K562 (cell line): ENCODE results near the gene NKAIN1. TPM values are rescaled to one million over a fixed set of nuclear protein-coding genes. Genes with fewer than 3 reads are reported as not detected.

ENCODE experiments used
- ATAC-seq: fragments of 200-7000 bp; cut with Tn5 transposase; 3 replicates; pipeline ENCODE4 v1.9.1; 2020; ENCODE audit warnings: moderate library complexity
- BruUV-seq: library from RNA; stranded (reverse); fragments of 400-500 nt; replicated peaks from 2 replicates; lab custom pipeline; 2021; lab: Mats Ljungman, UMichigan
- CTCF ChIA-PET: fragments of 300-600 bp; formaldehyde crosslinking; extraction: SDS; loops from one replicate; lab custom pipeline; 2021; ENCODE audit warnings: low intra/inter-chr PET ratio; lab: Yijun Ruan, JAX
- POLR2A ChIA-PET: fragments of 300-600, 350-650 bp; sonication (Branson Sonifier 250); formaldehyde crosslinking; extraction: SDS; loops from one replicate; lab custom pipeline; 2021; ENCODE audit warnings: antibody characterized with exemption, inconsistent platforms; lab: Yijun Ruan, JAX
- DNase-seq, 4 experiments: peaks; one replicate each; pipeline versions ENCODE4 v3.0.0 to v3.0.0-alpha.2; 2011 to 2018; ENCODE audit warnings: low spot score in 3 of 4, mixed read lengths in 3 of 4; ENCODE audit errors: extremely low read depth in 1 of 4
- FAIRE-seq: peaks from 2 replicates; lab custom pipeline; 2011; peaks lifted over from hg19 to GRCh38; lab: Jason Lieb, UNC
- H2AFZ ChIP-seq: 2 replicates; pipeline ENCODE4 v1.6.0; 2011; ENCODE audit warnings: low read depth, low read length, control low read depth, inconsistent platforms
- H3K27ac ChIP-seq: fragments of 200-600 bp; 3 replicates; pipeline ENCODE4 v1.8.0; 2011; ENCODE audit warnings: low read depth, mild to moderate bottlenecking, control low read depth, inconsistent platforms, low read length, moderate library complexity, mixed read lengths; ENCODE audit errors: extremely low read depth
- H3K27me3 ChIP-seq, 2 experiments: fragments of 300-600 bp in 1 of 2; 2 replicates in 1 of 2; 3 replicates in 1 of 2; pipeline versions ENCODE4 v1.6.0 to v1.8.0; 2011; ENCODE audit warnings: inconsistent platforms in 2 of 2, low read length in 2 of 2, mild to moderate bottlenecking in 1 of 2, mixed read lengths in 1 of 2, moderate library complexity in 1 of 2; ENCODE audit not compliant: control insufficient read depth in 2 of 2, insufficient read depth in 2 of 2
- H3K36me3 ChIP-seq: fragments of 300-600 bp; 3 replicates; pipeline ENCODE4 v1.8.0; 2011; ENCODE audit warnings: mild to moderate bottlenecking, low read length, inconsistent platforms; ENCODE audit not compliant: control insufficient read depth, insufficient read depth
- H3K4me1 ChIP-seq, 2 experiments: fragments of 200-600 bp in 1 of 2; replicated peaks in 1 of 2; 2 replicates in 1 of 2; 3 replicates in 1 of 2; pipeline versions ENCODE4 v1.5.1 to v1.8.0; 2011; ENCODE audit warnings: inconsistent platforms in 2 of 2, low read length in 2 of 2, mild to moderate bottlenecking in 1 of 2, mixed read lengths in 1 of 2, moderate library complexity in 1 of 2; ENCODE audit not compliant: control insufficient read depth in 2 of 2, insufficient read depth in 2 of 2
- H3K4me2 ChIP-seq: 2 replicates; pipeline ENCODE4 v1.6.1; 2011; ENCODE audit warnings: low read length, control low read depth, inconsistent platforms, mixed read lengths; ENCODE audit not compliant: insufficient read depth
- H3K4me3 ChIP-seq: fragments of 200-600 bp; sonication (generic), shearing (Covaris generic); 2 replicates; pipeline ENCODE4 v1.5.1; 2016; ENCODE audit warnings: control low read depth, inconsistent platforms
- H3K79me2 ChIP-seq: fragments of 200-600 bp; 3 replicates; pipeline ENCODE4 v1.8.0; 2011; ENCODE audit warnings: low read length, inconsistent platforms; ENCODE audit not compliant: control insufficient read depth, insufficient read depth
- H3K9ac ChIP-seq, 2 experiments: 2 replicates each; pipeline versions ENCODE4 v1.6.0 to v1.6.1; 2011; ENCODE audit warnings: low read depth in 2 of 2, low read length in 2 of 2, control low read depth in 1 of 2, inconsistent platforms in 1 of 2, mild to moderate bottlenecking in 1 of 2, mixed read lengths in 1 of 2; ENCODE audit not compliant: insufficient read depth in 1 of 2
- H3K9me1 ChIP-seq: one replicate; pipeline ENCODE4 v1.6.0; 2011; ENCODE audit warnings: inconsistent platforms, mild to moderate bottlenecking, low read length, moderate library complexity; ENCODE audit not compliant: control insufficient read depth, insufficient read depth
- H3K9me3 ChIP-seq: replicated peaks from 2 replicates; pipeline ENCODE4 v1.5.1; 2011; ENCODE audit warnings: low read depth, low read length, inconsistent platforms; ENCODE audit not compliant: control insufficient read depth, insufficient read depth
- H4K20me1 ChIP-seq: replicated peaks from 2 replicates; pipeline ENCODE4 v1.6.1; 2011; ENCODE audit warnings: low read length, inconsistent platforms, mixed read lengths; ENCODE audit not compliant: control insufficient read depth, insufficient read depth
- CBFA2T2 ChIP-seq: fragments of 450-650 bp; conservative IDR thresholded peaks from 2 replicates; pipeline ENCODE4 v1.6.1; 2017; ENCODE audit warnings: mild to moderate bottlenecking
- EP300 ChIP-seq: IDR thresholded peaks from 2 replicates; pipeline ENCODE4 v1.6.1; 2012; ENCODE audit warnings: low read length, improper control_type of control experiment
- FOXK2 ChIP-seq, 2 experiments: fragments of 450-650 bp; IDR thresholded peaks in 1 of 2; conservative IDR thresholded peaks in 1 of 2; 2 replicates each; pipeline ENCODE4 v1.6.1; 2016; ENCODE audit warnings: low read depth in 2 of 2, mild to moderate bottlenecking in 1 of 2
- KDM2B ChIP-seq: fragments of 250-450 bp; sonication (Bioruptor Pico); IDR thresholded peaks from 2 replicates; pipeline ENCODE4 v1.8.0; 2021; ENCODE audit warnings: mild to moderate bottlenecking, moderate library complexity
- KDM4B ChIP-seq, 2 experiments: fragments of 450-650 bp in 1 of 2; sonication (generic) in 1 of 2; IDR thresholded peaks; 2 replicates each; pipeline ENCODE4 v1.6.1; 2016 to 2017; ENCODE audit warnings: borderline replicate concordance in 2 of 2, antibody characterized with exemption in 1 of 2, low read depth in 1 of 2, mild to moderate bottlenecking in 1 of 2
- NFIC ChIP-seq: fragments of 450-650 bp; IDR thresholded peaks from 2 replicates; pipeline ENCODE4 v1.6.1; 2017; ENCODE audit warnings: mild to moderate bottlenecking, inconsistent platforms
- NR2C1 ChIP-seq, 2 experiments: fragments of 450-650 bp; IDR thresholded peaks; 2 replicates each; pipeline ENCODE4 v1.6.1; 2017; ENCODE audit warnings: mild to moderate bottlenecking in 2 of 2, antibody characterized with exemption in 1 of 2, inconsistent platforms in 1 of 2, missing compliant biosample characterization in 1 of 2, missing genetic modification characterization in 1 of 2
- RB1 ChIP-seq: fragments of 450-650 bp; IDR thresholded peaks from 2 replicates; pipeline ENCODE4 v1.6.1; 2017; ENCODE audit warnings: low read depth, mild to moderate bottlenecking
- RBFOX2 ChIP-seq: fragments of 200-400 bp; formaldehyde crosslinking; IDR thresholded peaks from 2 replicates; pipeline ENCODE4 v1.6.1; 2017; ENCODE audit warnings: low read depth, mild to moderate bottlenecking, low read length, moderate library complexity
- SAP30 ChIP-seq: fragments of 200-600 bp; sonication (generic); IDR thresholded peaks from 2 replicates; pipeline ENCODE4 v1.6.1; 2012; ENCODE audit warnings: borderline replicate concordance, low read depth, mild to moderate bottlenecking, moderate library complexity, low read length, control low read depth, inconsistent platforms; ENCODE audit not compliant: insufficient read depth, poor library complexity, severe bottlenecking
- ZBTB1 ChIP-seq: sonication (generic); formaldehyde crosslinking; IDR thresholded peaks from 2 replicates; pipeline ENCODE4 v1.8.1; 2023; ENCODE audit warnings: missing genetic modification reagents, low read depth, mild to moderate bottlenecking, borderline replicate concordance
- ZKSCAN8 ChIP-seq: fragments of 200-800 bp; sonication (Bioruptor generic); IDR thresholded peaks from 2 replicates; pipeline ENCODE4 v1.6.1; 2016; ENCODE audit warnings: missing genetic modification characterization, missing compliant biosample characterization
- ZNF197 ChIP-seq: fragments of 200-800 bp; sonication (Bioruptor generic); IDR thresholded peaks from 2 replicates; pipeline ENCODE4 v1.6.1; 2016; ENCODE audit warnings: low read depth, missing genetic modification characterization, missing compliant biosample characterization
- ZNF280A ChIP-seq: fragments of 450-650 bp; IDR thresholded peaks from 2 replicates; pipeline ENCODE4 v1.6.1; 2018; ENCODE audit warnings: mild to moderate bottlenecking, low read depth; ENCODE audit not compliant: partially characterized antibody
- ZNF347 ChIP-seq: fragments of 450-650 bp; formaldehyde crosslinking; IDR thresholded peaks from 2 replicates; pipeline ENCODE4 v1.4.0; 2020; ENCODE audit warnings: low read depth, mild to moderate bottlenecking, moderate library complexity
- WGBS: fragments of 100-300 bp; shearing (Covaris generic); methylation state at CpG from one replicate; pipeline ENCODE4 v1.1.6; 2016; ENCODE audit warnings: low coverage, mixed read lengths; ENCODE audit not compliant: insufficient coverage; ENCODE audit errors: missing lambda C conversion rate; 5-methylcytosine and 5-hydroxymethylcytosine counted together
- in situ Hi-C: fragments of 300-500 bp; cut with MboI; formaldehyde crosslinking; loops from 4 replicates; pipeline ENCODE4 v1.15.0; 2018; ENCODE audit warnings: inconsistent platforms, mixed read lengths
- intact Hi-C: fragments of 100-400 bp; cut with micrococcal nuclease; formaldehyde crosslinking; loops from 2 replicates; pipeline ENCODE4 v1.14.2; 2022
- polyA plus RNA-seq, 8 experiments: library from polyadenylated mRNA; depleted of rRNA in 4 of 8; stranded (reverse) in 5 of 8; unstranded in 3 of 8; fragments of >200 nt; fragmentation: Nextera tagmentation in 2 of 8; fragmentation: Illumina TruSeq in 1 of 8; extraction: Ambion mirVana in 2 of 8; extraction: Trizol in 1 of 8; gene quantifications; 2 replicates each; pipeline versions ENCODE4 v1.2.1 to v1.2.3, GENCODE V29; 2011 to 2014; ENCODE audit warnings: inconsistent platforms in 1 of 8, missing spikeins in 1 of 8
- total RNA-seq, 7 experiments: library from RNA; depleted of rRNA in 6 of 7; stranded (reverse); fragments of >200 nt in 6 of 7; fragmentation: Illumina TruSeq in 2 of 7; extraction: Trizol in 2 of 7; gene quantifications; 2 replicates each; pipeline versions ENCODE4 v1.2.1 to v1.2.3, GENCODE V29; 2011 to 2021; ENCODE audit warnings: low replicate concordance in 1 of 7
- TF ChIP-seq, protein P1 (sequence below): sonication (generic); formaldehyde crosslinking; IDR thresholded peaks from 2 replicates; pipeline ENCODE4 v1.5.0; 2020; ENCODE audit warnings: missing genetic modification reagents
- TF ChIP-seq, protein P2 (sequence below): sonication (generic); formaldehyde crosslinking; IDR thresholded peaks from 2 replicates; pipeline ENCODE4 v1.4.0; 2020; ENCODE audit warnings: mild to moderate bottlenecking, missing genetic modification reagents

NKAIN1 gene
- total and polyA plus RNA-seq, 9 of the 15 experiments (the other 6 are each of a cell fraction or from before 2014, with no cell fraction given), result 0.03 to 0.22 (median 0.04) TPM; not detected in 3

DNA sequence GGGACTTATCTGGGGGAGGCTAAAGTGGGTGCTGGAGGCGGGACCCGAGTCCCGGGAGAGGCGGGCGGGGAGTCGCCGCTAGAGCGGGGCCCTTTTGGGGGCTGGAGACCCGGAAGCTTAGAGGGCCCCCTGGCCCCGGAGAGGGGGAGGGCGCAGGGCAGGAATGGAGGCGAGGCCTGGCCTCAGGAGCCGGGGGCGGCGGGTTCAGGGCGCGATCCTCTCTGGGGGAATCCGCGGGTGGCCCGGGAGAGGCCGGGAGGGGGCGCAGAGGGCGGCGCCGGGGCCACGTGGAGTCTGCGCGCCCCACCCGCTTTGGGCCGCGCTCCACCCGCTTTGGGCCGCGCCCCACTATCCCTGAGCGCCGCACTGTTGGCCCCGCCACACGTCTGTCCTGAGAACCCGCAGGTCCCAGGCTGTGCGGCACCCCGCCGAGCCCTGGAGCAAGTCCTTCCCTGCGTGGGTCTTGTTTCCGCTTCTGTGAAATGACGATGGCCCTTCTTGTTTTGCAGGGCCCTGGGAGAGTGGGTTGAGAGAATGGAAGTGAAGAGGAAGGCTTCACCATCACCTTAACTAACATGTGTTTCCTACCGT is 84.4 kb downstream of the NKAIN1 start:
- ATAC-seq (peak; percentile 92), FAIRE-seq (no peak)
- CTCF ChIA-PET, result no interaction called here
- TF ChIP-seq ZNF197 (CRISPR knock-in tag) (no peak), CBFA2T2 (peak; percentile 25; the same call in 1 of the 2 replicates), RBFOX2 (peak; percentile 84), SAP30 (peak; percentile 92), RB1 (peak; percentile 96), KDM2B (CRISPR knock-in tag) (peak; percentile 33; the same call in 1 of the 2 replicates), NR2C1 (IDR thresholded peaks at IDR 0.05) (no peak), NR2C1 (tag; IDR thresholded peaks at IDR 0.05) (no peak), ZKSCAN8 (no peak), ZNF347 (no peak), ZBTB1 (CRISPR knock-in tag) (peak; percentile 88; the same call in 1 of the 2 replicates), ZNF280A (no peak), EP300 (peak; percentile 5; the same call in 1 of the 2 replicates), NFIC (no peak), KDM4B (IDR thresholded peaks at IDR 0.05; ENCODE audit: borderline replicate concordance in 2 of 2, low read depth in 1 of 2) (no peak; a peak in 1 of 4 replicates), FOXK2 (conservative IDR thresholded peaks at IDR 0.05 in 1 of 2, IDR thresholded peaks at IDR 0.05 in 1 of 2; ENCODE audit: low read depth in 2 of 2) (peak; percentile 15 to 33; a peak in 2 of 4 replicates)
- TF ChIP-seq, protein P1, sequence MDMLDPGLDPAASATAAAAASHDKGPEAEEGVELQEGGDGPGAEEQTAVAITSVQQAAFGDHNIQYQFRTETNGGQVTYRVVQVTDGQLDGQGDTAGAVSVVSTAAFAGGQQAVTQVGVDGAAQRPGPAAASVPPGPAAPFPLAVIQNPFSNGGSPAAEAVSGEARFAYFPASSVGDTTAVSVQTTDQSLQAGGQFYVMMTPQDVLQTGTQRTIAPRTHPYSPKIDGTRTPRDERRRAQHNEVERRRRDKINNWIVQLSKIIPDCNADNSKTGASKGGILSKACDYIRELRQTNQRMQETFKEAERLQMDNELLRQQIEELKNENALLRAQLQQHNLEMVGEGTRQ (CRISPR knock-in tag), result peak; percentile 76
- TF ChIP-seq, protein P2, sequence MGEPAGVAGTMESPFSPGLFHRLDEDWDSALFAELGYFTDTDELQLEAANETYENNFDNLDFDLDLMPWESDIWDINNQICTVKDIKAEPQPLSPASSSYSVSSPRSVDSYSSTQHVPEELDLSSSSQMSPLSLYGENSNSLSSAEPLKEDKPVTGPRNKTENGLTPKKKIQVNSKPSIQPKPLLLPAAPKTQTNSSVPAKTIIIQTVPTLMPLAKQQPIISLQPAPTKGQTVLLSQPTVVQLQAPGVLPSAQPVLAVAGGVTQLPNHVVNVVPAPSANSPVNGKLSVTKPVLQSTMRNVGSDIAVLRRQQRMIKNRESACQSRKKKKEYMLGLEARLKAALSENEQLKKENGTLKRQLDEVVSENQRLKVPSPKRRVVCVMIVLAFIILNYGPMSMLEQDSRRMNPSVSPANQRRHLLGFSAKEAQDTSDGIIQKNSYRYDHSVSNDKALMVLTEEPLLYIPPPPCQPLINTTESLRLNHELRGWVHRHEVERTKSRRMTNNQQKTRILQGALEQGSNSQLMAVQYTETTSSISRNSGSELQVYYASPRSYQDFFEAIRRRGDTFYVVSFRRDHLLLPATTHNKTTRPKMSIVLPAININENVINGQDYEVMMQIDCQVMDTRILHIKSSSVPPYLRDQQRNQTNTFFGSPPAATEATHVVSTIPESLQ (CRISPR knock-in tag), result no peak

More for the DNA sequence above, 84.4 kb downstream of the NKAIN1 start:
- peaks cover 23 to 35% of the 10 kb centered on the region in 2 experiments for H3K4me1 ChIP-seq
- in situ Hi-C loops (no loop called here), intact Hi-C loops (loop anchor here (2.0 to 10.0 kb wide), 3 partner anchors 55 to 181 kb away; partner anchors contain the start of gene PUM1)
- H3K9me3 ChIP-seq, result no peaks in the 10 kb centered on the region
- H4K20me1 ChIP-seq, result no peaks in the 10 kb centered on the region
- H3K9ac ChIP-seq, result peak overlapping the region; percentile 77 to 86
- H3K36me3 ChIP-seq, result no peaks in the 10 kb centered on the region
- H3K4me2 ChIP-seq, result peak overlapping the region; percentile 92
- peaks cover 8% of the 10 kb centered on the region; the same call in 1 of the 3 replicates for H3K79me2 ChIP-seq
- H3K27me3 ChIP-seq, result no peaks in the 10 kb centered on the region
- POLR2A ChIA-PET, result interaction anchor here (0.6 to 1.2 kb wide), 3 partner anchors 14 to 394 kb away, joined by 3 read pairs; no protein-coding TSS in a partner anchor
- WGBS, result 0% methylated on average over 22 of the region's 46 CpGs
- peak overlapping the region; percentile 62 for H3K4me3 ChIP-seq
- peak; percentile 90 to 95 (median 94) for DNase-seq
- peak overlapping the region; percentile 80 for H3K27ac ChIP-seq
- BruUV-seq, result TSS peak; percentile 79
- H3K9me1 ChIP-seq, result no peaks in the 10 kb centered on the region
- peak overlapping the region; percentile 89 for H2AFZ ChIP-seq
